Superior temporal gyrus (tissue), 1 donor: ENCODE results near the gene SEL1L3.
A peak's percentile ranks its signal among the peaks of the same experiment; 100 is the strongest.

Experiments used
- DNase-seq: peaks from one replicate; pipeline ENCODE4 v3.0.0-alpha.2; 2016; ENCODE audit errors: extremely low spot score

The SEL1L3 gene

GRCh38 chr4:25847329-25847728, 15.5 kb downstream of the SEL1L3 start:
- DNase-seq = no peak

GRCh38 chr4:25845841-25846653, 16.7 kb downstream of the SEL1L3 start:
- no peak for DNase-seq

- no peak for DNase-seq
These were observed 17.7 kb downstream of the SEL1L3 start for GRCh38 chr4:25844961-25845712.

GRCh38 chr4:25843340-25844097, 19.3 kb downstream of the SEL1L3 start:
- no peak for DNase-seq

GRCh38 chr4:25842229-25842845, 20.5 kb downstream of the SEL1L3 start:
- no peak for DNase-seq

- DNase-seq = peak; percentile 35
These were observed 23.1 kb downstream of the SEL1L3 start for GRCh38 chr4:25839687-25840086.

GRCh38 chr4:25839233-25839632, 23.6 kb downstream of the SEL1L3 start:
- DNase-seq = peak; percentile 28

- no peak for DNase-seq
These were observed 24.3 kb downstream of the SEL1L3 start for GRCh38 chr4:25838526-25838925.

GRCh38 chr4:25837107-25837506, 25.7 kb downstream of the SEL1L3 start:
- no peak for DNase-seq

GRCh38 chr4:25835384-25835783, 27.4 kb downstream of the SEL1L3 start:
- DNase-seq = no peak

- DNase-seq = peak; percentile 23
These were observed 28.2 kb downstream of the SEL1L3 start for GRCh38 chr4:25834411-25835107.

GRCh38 chr4:25830548-25830947, 32.2 kb downstream of the SEL1L3 start:
- no peak for DNase-seq

GRCh38 chr4:25827897-25828296, 34.9 kb downstream of the SEL1L3 start:
- DNase-seq = no peak

- DNase-seq = no peak
These were observed 35.4 kb downstream of the SEL1L3 start for GRCh38 chr4:25827373-25827772.

GRCh38 chr4:25826074-25826752, 36.6 kb downstream of the SEL1L3 start:
- DNase-seq = no peak

- no peak for DNase-seq
These were observed 39.2 kb downstream of the SEL1L3 start for GRCh38 chr4:25823632-25824031.

GRCh38 chr4:25821899-25822298, 40.9 kb downstream of the SEL1L3 start:
- DNase-seq = no peak

GRCh38 chr4:25821267-25821666, 41.5 kb downstream of the SEL1L3 start:
- no peak for DNase-seq

GRCh38 chr4:25818876-25819275, 43.9 kb downstream of the SEL1L3 start:
- no peak for DNase-seq

- no peak for DNase-seq
These were observed 44.4 kb downstream of the SEL1L3 start for GRCh38 chr4:25818371-25818871.
